Activated CD8-positive, alpha-beta memory T cell treated with anti-CD3 and anti-CD28 coated beads for 24 hours (primary cell): Measurements from ENCODE around the gene FAM227B.
"Not testable (repeated sequence)": the region's sequence is repeated elsewhere in the genome, so short reads cannot be mapped to it uniquely, and the experiment has no call there.

ENCODE experiments used
- DNase-seq: peaks from one replicate; pipeline ENCODE4 v3.0.0-alpha.2; 2020

The FAM227B gene

DNA sequence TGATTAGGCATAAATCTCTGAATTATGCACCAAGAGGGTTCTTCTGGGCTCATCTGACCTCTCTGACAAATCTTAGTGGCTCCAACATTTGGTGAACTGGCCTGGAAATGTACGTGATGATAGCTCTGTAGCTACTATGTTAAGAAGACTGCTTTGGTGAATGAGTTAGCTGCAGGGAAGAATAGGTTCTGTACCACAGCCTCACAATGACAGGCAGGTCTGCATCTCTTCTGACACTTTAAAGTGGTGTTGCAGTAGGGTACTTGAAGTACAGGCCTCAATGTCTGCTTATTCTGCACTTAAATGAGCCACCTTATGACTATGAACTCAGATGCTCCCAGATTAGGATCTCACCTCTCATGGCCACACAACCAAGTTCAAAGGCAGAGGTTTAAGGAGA is 190.6 kb downstream of the FAM227B start:
- no peak for DNase-seq

DNA sequence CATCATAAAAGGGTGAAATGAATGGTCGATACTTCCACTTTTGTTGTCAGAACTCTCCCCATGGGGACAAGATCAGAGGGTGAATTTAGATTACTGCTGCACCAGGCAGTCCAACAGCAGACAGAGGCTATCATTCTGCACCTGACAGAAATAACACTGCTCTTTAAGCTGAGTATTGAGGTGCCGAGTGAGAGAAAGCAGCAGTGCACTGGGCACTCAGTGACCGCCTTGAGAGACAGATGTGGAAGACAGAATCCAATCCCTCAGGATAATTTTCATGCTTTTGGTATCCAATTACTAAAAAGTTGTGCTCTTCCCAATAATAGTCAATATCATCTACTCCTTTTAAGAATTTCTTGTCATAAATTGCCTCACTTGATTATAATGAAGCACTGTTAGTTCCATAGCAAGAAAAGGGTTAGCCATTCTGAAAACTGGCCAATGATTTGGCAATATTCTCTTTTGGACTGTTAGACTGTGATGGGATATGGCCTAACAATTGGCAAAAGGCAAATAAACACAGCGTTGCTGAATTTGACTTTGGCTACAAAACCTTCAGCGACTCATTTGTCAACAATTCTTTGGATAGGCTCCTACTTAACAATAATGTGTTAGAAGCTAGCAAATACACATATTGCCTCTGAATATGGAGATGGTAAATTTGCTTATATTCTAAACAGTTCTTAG is 192.1 kb downstream of the FAM227B start:
- DNase-seq: no peak

DNA sequence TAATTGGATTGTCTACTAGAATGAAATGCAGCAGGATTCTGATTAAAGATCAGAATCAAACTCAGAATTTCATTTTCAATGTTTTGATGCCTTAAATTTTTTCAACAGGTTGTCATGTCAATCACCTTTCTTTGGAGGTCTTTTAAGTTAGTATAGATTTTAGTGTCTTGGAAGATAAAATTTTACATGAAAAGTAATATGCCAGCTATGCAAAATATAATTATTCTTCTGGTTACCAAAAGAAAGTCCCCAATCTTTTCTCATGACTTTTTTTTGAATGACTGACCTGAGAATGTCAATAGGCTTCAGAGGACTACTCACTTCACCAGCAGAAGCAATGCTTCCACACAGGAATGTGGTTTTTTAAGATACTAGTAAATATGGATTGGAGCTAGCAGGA is 193.2 kb downstream of the FAM227B start:
- no peak for DNase-seq

DNA sequence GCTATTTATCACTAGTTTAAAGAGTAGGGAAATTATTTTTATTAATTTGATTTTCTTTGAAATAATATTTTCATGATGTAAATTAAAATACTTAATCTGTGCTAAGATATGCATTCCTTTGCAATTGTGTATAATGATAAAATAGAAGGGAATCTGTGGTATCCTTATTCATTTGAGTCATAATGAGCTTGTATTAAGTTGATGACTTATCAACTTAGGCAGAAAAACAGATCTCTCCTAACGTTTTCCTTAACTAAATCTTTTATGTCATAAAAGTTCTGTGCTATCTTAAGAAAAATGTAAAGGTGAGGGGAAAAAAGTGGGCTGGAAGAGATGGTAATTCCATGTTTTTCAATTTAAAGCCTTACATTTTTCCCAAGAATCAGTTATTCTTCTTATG is 195.7 kb downstream of the FAM227B start:
- DNase-seq: no peak

DNA sequence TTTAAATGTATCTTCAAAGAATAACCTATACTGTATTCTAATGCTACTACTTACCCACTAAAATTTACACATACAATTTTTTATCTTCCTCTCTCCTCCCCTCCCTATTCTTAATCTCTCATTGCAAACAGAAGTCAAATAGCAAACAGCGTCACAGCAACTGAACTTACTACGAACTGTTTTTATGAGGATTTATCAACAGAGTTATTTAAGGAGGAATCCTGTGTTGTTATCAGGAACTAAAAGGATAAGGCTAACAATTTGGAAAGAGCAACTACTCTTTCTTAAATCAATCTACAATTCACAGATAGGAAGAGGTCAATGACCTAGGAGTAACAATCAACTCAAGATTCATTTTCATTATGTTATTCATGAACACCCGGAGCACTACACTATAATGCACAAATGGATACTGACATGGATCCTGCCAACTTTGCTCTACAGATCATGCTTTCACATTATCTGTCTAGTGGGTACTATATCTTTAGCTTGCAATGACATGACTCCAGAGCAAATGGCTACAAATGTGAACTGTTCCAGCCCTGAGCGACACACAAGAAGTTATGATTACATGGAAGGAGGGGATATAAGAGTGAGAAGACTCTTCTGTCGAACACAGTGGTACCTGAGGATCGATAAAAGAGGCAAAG is 196.6 kb downstream of the FAM227B start:
- DNase-seq: no peak

DNA sequence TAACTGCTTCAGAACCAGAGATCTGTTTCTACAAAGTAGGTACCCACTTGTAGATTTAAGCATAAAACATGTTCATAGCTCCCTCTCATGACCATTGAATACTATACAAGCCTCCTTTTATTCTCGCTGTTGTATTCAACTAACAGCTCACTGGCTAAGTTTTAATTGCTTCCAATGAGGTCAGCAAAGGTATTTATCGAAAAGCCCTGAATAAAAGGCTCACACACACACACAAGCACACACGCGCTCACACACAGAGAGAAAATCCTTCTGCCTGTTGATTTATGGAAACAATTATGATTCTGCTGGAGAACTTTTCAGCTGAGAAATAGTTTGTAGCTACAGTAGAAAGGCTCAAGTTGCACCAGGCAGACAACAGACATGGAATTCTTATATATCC is 197.6 kb downstream of the FAM227B start, which contains the start of gene FGF7:
TSS of gene FGF7 (plus strand) at position 222 of the 400 bp plus-strand sequence. CDS start 1,056 bp downstream, outside the sequence.
- DNase-seq: no peak

DNA sequence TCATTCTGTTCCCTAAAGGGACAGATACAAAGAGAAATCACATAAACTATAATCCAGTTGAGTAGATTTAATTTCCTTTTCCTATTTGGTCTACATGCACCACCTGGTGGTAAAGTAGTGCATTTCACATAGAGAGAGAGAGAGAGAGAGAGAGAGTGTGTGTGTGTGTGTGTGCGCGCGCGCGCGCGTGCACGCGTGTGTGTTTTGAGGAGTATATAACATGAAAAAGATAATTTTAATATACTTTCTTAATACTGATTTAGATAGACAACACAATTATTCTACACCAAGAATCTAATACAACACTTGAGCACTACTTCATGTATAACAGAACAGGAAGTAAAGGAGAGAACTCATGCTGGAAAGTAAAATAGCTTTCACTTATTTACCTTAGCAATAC is 198.6 kb downstream of the FAM227B start:
- no peak for DNase-seq

DNA sequence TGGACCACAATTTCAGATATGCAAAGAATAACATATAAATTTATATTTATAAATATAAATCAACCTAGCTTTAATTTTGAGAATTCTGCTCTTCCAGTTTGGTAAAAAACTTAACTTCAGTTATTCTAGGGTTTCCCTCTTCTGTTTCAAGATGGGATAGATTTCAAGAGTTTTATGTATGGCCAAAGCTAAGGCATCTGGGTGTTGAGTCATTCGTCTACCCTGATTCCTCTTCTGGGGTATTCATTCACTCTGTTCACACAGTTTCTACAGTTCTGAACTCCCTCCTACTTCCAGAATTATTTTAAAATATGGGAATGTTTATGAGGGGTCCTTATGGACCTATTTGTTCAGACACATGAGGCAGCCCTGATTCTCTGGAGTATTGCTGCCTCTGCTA is 201.8 kb downstream of the FAM227B start:
- DNase-seq: no peak

DNA sequence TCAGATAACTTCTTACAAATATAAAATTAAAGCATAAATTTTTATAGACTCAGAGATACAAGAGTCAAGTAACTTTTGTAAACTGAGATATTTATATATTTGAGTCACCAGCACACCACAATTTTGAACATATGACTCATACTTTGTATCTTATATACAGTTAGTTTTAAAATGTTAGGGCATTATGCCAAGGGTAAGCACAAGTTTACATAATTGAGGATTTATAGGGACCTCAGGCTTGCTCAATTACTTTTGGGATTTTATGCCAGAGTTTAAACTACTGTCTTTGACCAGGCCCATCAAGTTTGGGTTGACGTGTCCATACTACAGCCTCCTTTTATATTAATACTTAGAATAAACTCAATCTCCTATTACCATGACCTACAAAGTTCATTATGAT is 205.0 kb downstream of the FAM227B start:
- DNase-seq: no peak

DNA sequence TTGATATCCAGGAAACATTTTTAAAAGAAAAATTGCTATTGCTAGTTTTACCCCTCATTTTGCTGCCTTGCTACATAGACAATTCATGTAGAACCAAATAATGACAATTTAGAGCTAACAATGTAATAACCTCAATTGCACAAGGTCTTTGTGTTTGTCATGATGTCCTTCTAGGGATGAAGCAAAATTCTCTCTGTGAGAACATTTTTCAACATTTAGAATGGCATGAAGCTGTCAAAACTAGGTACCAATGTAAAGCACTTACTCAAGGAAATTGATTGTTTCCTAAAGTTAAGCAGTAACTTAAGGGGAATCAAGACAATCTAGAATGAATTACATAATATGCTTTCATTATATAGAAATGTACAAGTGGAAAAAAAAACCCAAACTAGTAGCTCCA is 205.5 kb downstream of the FAM227B start:
- no peak for DNase-seq

DNA sequence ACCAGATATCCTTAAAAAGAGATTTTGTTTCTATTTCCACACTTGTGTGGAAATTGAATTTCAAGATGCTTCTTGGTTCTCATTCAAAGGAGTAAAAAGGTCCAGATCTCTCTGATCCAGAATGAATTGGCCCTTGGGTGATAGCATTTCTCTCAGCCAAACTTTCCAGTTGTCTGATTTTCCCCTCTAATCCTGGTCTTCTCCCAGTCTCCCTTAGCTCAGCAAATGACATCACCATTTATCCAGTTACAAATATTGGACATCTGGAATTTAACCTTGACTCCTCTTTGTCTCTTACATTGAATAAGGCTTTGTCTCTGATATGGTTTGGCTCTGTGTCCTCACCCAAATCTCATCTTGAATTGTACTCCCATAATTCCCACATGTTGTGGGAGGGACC is 207.8 kb downstream of the FAM227B start:
- DNase-seq: no peak

DNA sequence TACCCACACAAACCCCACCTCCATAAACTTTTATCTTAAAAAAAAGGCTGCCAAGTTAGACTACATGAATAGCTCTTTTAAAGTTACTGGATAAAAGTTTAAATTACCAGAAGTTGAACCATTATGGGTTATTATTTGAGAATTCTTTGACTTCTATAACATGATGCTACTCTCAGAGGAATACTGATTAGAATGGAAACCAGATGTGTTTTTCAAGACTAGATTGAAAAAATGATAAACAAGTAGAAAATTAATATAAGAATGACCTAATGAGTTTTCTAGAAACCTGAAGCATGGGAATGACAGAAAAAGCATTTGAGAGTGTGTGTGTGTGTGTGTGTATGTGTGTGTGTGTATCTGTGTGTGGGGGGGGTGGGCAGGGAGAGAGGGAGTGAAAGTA is 210.0 kb downstream of the FAM227B start:
- DNase-seq: no peak

DNA sequence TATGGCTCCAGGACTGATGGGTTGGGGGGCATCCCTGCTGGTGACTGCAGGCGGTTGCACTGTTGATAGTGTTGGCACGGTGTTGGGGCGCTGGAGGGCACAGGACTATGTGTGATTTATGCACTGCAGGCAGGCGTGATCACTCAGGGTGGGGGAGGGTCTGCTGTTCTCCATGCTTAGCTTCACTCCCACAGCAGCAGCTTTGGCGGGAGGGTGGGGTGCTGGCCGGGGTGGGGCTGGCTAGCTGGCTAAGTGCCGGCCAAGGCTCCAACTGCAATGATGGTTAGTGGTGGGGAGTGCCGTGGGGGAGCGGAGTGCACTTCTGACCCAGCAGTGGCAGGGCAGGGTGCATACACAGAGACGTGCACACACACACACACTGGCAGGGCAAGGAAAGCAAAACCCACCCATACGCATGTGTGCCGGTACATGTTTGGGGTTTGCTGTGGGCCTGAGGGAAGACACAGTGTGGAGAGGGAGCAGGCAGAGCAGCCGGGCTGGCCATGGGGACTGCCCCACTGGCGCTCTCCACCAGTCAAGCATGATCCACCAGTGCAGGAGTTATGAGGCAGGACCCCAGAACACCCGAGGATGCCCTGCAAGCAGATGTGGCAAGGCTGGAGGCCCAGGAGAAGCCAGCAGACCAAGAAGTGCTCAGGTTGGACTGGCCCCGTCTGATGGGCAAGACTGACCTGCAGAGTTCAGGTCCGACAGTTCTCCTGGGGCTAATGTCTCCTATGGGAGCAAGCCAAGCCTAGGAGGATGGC is 214.1 kb downstream of the FAM227B start:
- no peak for DNase-seq

DNA sequence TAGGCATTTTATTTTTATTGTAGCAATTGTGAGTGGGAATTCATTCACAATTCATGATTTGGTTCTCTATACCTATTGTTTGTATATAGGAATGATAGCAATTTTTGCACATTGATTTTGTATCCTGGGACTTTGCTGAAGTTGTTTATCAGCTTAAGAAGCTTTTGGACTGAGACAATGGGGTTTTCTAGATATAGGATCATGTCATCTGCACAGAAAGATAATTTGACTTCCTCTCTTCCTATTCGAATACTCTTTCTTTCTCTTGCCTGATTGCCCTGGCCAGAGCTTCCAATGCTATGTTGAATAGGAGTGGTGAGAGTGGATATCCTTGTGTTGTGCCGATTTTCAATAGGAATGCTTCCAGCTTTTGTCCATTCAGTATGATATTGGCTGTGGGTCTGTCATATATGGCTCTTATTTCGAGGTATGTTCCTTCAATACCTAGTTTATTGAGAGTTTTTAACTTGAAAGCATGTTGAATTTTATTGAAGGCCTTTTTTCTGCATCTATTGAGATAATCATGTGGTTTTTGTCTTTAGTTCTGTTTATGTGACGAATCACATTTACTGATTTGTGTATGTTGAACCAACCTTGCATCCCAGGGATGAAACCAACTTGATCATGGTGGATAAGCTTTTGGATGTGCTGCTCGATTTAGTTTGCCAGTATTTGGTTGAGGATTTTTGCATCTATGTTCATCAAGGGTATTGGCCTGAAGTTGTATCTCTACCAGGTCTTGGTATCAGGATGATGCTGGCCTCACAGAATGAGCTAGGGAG is 217.9 kb downstream of the FAM227B start:
- DNase-seq: not testable (repeated sequence)

DNA sequence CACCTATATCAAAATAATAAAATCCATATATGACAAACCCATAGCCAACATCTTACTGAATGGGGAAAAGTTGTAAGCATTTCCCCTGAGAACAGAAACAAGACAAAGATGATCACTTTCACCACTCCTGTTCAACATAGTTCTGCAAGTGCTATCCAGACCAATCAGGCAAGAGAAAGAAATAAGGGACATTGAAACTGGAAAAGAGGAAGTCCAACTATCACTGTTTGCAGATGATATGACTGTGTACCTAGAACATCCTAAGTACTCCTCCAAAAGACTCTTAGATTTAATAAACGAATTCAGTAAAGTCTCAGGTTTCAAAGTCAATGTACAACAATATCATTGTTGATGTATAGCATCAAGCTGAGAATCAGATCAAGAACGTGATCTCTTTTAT is 233.1 kb downstream of the FAM227B start:
- DNase-seq: no peak

DNA sequence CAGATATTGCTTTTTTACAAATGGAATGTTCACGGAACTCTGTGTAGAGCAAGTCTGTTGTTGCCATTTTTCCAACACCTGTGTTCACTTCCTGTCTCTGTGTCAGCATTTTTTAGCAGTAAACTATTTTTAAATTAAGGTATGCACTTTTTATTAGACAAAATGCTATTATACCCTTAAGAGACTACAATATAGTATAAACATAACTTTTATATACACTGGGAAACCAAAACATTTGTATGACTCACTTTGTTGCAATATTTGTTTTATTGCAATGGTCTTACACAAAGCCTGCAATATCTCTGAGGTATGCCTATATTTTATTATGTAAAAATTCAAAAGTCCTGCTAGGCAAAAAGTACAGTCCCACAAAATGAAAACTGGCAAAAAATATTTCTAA is 237.4 kb downstream of the FAM227B start:
- DNase-seq: no peak

DNA sequence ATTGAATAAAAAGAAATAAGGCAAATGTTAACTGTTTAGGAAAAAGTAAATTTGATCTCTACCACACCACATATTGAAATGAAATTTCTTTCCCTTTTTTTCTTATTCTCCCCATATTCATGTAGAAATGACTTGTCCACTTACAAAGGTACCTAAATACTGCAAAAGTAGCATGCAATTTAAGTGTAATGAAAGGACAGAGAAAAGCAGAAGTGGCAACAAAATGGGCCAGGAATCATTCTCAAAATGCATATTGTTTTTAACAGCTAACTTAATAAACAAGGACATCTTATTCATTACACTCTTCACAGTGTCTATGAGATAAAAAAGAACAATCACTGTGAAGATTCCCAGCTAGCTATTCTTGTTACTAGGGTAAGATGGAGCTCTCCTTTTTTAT is 238.2 kb downstream of the FAM227B start:
- DNase-seq: no peak

DNA sequence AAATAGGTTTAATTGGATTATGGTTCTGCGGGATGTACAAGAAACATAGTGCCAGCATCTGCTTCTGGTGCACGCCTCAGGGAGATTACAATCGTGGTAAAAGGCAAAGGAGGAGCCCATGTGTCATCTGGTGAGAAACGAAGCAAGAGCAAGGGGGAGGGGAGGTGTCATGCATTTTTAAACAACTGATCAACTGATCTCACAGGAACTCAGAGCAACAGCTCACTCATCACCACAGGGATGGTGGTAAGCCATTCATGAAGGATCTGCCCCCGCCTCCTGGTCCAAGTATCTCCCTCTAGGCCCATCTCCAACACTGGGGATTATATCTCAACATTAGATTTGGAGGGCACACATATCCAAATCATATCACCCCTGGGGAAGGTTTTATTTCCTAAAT is 239.7 kb downstream of the FAM227B start:
- no peak for DNase-seq

DNA sequence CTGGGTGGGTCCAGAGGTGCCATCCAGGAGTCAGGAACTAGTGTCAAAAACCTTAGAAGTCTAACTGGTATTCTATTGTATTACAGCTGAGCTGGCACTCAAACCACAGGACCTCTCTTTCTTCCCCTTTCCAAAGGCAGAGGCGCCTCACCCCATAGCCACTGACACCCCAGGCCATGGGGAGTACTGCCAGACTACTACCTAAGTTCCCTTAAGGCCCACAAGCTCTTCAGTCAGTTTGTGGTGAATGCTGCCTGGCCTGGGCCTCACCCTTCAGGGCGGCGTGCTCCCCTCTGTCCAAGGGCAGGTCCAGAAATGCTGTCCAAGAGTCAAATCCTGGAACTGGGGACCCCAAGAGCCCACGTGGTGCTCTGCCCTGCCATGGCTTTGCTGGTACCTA is 240.6 kb downstream of the FAM227B start:
- no peak for DNase-seq

DNA sequence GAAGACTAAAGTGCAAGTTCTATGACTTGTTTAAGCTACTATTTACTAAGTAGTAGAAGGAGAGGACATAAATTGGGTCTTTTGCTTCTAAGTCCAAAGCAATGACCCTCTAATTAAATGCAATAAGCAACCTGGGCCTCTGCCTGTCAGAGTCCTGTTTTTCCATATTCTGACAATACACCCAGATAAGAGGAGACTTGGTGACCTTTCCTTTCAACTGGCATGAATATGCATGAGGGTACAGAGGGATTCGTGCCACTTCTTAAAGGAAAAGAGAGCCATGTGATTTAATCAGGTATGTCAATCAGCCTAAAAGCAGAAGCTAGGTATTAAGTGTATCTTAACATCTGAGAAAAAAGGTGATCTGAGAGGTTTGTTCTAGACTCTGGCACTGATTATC is 248.3 kb downstream of the FAM227B start:
- no peak for DNase-seq

DNA sequence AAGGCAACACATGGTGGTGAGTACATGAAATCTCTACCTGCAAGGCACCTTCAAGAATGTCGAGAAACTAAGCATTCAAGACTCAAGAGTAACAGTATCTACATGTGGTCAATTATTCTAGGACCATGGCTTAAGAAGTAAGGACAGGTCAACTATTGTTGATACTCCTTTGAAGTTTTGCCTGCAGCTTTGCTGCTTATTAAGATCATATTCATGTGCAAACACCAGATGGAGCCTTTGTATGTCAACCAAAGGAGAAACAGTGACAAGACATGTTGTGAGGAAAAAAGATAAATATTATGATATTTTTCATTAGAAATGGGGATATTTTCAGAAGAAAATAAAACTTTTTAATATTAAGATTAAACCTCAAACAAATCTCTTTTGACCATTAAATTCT is 249.8 kb downstream of the FAM227B start:
- no peak for DNase-seq

DNA sequence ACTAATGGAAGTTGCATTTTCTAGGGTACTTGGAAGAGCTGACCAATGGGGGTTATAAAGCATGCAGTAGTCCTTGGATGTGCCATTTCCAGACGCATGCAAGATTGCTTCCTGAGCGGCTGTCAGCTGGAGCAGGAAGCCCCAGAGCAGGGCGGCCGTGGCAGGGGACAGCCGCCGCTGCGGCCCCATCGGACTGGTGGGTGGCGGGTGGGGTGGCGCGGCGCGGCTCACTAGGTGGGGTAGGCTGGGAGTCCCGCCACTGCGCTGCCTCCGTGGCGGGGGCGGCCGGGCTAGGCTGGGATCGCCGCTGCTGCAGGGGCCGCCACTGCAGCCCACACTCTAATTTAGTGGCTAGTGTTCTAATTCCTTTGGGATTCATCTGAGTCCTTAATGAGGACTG is 254.1 kb downstream of the FAM227B start:
- no peak for DNase-seq

DNA sequence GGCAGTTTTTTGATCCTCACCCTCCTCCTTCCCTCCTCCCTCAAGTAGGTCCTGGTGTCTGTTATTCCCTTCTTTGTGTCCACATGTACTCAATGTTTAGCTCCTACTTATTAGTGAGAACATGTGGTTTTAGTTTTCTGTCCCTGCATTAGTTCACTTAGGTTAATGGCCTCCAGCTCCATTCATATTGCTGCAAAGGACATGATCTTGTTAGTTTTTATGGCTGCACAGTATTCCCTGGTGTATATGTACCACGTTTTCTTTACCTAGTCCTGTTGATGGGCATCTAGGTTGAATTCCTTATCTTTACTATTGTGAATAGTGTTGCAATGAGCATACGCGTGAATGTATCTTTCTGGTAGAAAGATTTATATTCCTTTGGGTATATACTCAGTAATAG is 259.2 kb downstream of the FAM227B start:
- no peak for DNase-seq
